Liver (tissue), 9 donors: ENCODE measurements around the gene PPL. TPM values are rescaled to one million over a fixed set of nuclear protein-coding genes. Genes with fewer than 3 reads are reported as not detected.

Experiments
- DNase-seq: peaks from one replicate; pipeline ENCODE4 v3.0.0-alpha.2; 2017; ENCODE audit warnings: low spot score
- H3K27ac ChIP-seq, 2 donors: one replicate each; pipeline ENCODE4 v1.7.0; 2013; ENCODE audit warnings: inconsistent platforms in 2 of 2, low read length in 2 of 2, control low read depth in 1 of 2, low read depth in 1 of 2, mild to moderate bottlenecking in 1 of 2
- H3K27me3 ChIP-seq, 4 donors: one replicate each; pipeline versions ENCODE4 v1.6.1 to v1.7.0; 2013; ENCODE audit warnings: low read length in 3 of 4, inconsistent platforms in 1 of 4, mild to moderate bottlenecking in 1 of 4, moderate library complexity in 1 of 4; ENCODE audit not compliant: control insufficient read depth in 4 of 4, insufficient read depth in 4 of 4
- H3K36me3 ChIP-seq, 4 donors: one replicate each; pipeline versions ENCODE4 v1.6.1 to v1.7.0; 2013; ENCODE audit warnings: low read length in 3 of 4, mild to moderate bottlenecking in 3 of 4, low read depth in 1 of 4, moderate library complexity in 1 of 4; ENCODE audit not compliant: control insufficient read depth in 4 of 4, insufficient read depth in 3 of 4
- H3K4me1 ChIP-seq, 4 donors: one replicate each; pipeline versions ENCODE4 v1.6.1 to v1.7.0; 2013; ENCODE audit warnings: low read length in 3 of 4, mild to moderate bottlenecking in 3 of 4, moderate library complexity in 1 of 4; ENCODE audit not compliant: control insufficient read depth in 4 of 4, insufficient read depth in 4 of 4
- H3K4me3 ChIP-seq, 3 donors: one replicate each; pipeline versions ENCODE4 v1.6.1 to v1.7.0; 2013; ENCODE audit warnings: low read length in 3 of 3, control low read depth in 1 of 3, low read depth in 1 of 3, mild to moderate bottlenecking in 1 of 3
- H3K9ac ChIP-seq, 2 donors: one replicate each; pipeline ENCODE4 v1.7.0; 2013; ENCODE audit warnings: low read length in 2 of 2, mild to moderate bottlenecking in 2 of 2, moderate library complexity in 2 of 2, control low read depth in 1 of 2, low read depth in 1 of 2
- H3K9me3 ChIP-seq, 4 donors: one replicate each; pipeline versions ENCODE4 v1.6.1 to v1.7.0; 2013; ENCODE audit warnings: low read length in 3 of 4; ENCODE audit not compliant: control insufficient read depth in 4 of 4
- ATF3 ChIP-seq: IDR thresholded peaks from 2 replicates; pipeline ENCODE4 v1.6.1; 2016; ENCODE audit warnings: antibody characterized with exemption
- CTCF ChIP-seq: fragments of 150-350 bp; IDR thresholded peaks from 2 replicates; pipeline ENCODE4 v1.5.1; 2017; ENCODE audit warnings: improper control_type of control experiment, low read depth, low read length; ENCODE audit not compliant: missing input control
- EGR1 ChIP-seq, 2 donors: IDR thresholded peaks; 2 replicates each; pipeline ENCODE4 v1.6.1; 2016 to 2018; ENCODE audit warnings: antibody characterized with exemption in 2 of 2, low read depth in 2 of 2
- FOXA1 ChIP-seq: IDR thresholded peaks from 2 replicates; pipeline ENCODE4 v1.6.1; 2016; ENCODE audit warnings: antibody characterized with exemption
- FOXA2 ChIP-seq: IDR thresholded peaks from 2 replicates; pipeline ENCODE4 v1.6.1; 2016; ENCODE audit warnings: antibody characterized with exemption
- GABPA ChIP-seq, 2 donors: IDR thresholded peaks in 1 of 2; conservative IDR thresholded peaks in 1 of 2; 2 replicates each; pipeline ENCODE4 v1.6.1; 2016; ENCODE audit warnings: antibody characterized with exemption in 2 of 2, mild to moderate bottlenecking in 1 of 2, moderate library complexity in 1 of 2
- HNF4A ChIP-seq, 2 donors: conservative IDR thresholded peaks; 2 replicates each; pipeline ENCODE4 v1.6.1; 2016; ENCODE audit warnings: antibody characterized with exemption in 2 of 2, mild to moderate bottlenecking in 2 of 2
- HNF4G ChIP-seq: IDR thresholded peaks from 2 replicates; pipeline ENCODE4 v1.6.1; 2016; ENCODE audit warnings: antibody characterized with exemption
- JUND ChIP-seq, 2 donors: IDR thresholded peaks; 2 replicates each; pipeline ENCODE4 v1.6.1; 2016; ENCODE audit warnings: antibody characterized with exemption in 2 of 2
- MAX ChIP-seq: IDR thresholded peaks from 2 replicates; pipeline ENCODE4 v1.6.1; 2016; ENCODE audit warnings: antibody characterized with exemption
- NR2F2 ChIP-seq: IDR thresholded peaks from 2 replicates; pipeline ENCODE4 v1.6.1; 2016; ENCODE audit warnings: antibody characterized with exemption
- RAD21 ChIP-seq, 2 donors: IDR thresholded peaks; 2 replicates each; pipeline ENCODE4 v1.6.1; 2016; ENCODE audit warnings: antibody characterized with exemption in 2 of 2, mild to moderate bottlenecking in 2 of 2
- REST ChIP-seq: IDR thresholded peaks from 2 replicates; pipeline ENCODE4 v1.6.1; 2016; ENCODE audit warnings: antibody characterized with exemption, mild to moderate bottlenecking
- RXRA ChIP-seq, 2 donors: IDR thresholded peaks; 2 replicates each; pipeline ENCODE4 v1.6.1; 2017 to 2018; ENCODE audit warnings: antibody characterized with exemption in 2 of 2, mild to moderate bottlenecking in 1 of 2
- SP1 ChIP-seq: IDR thresholded peaks from 2 replicates; pipeline ENCODE4 v1.6.1; 2018; ENCODE audit warnings: antibody characterized with exemption, mild to moderate bottlenecking
- TAF1 ChIP-seq: conservative IDR thresholded peaks from 2 replicates; pipeline ENCODE4 v1.6.1; 2016; ENCODE audit warnings: antibody characterized with exemption, mild to moderate bottlenecking
- YY1 ChIP-seq: IDR thresholded peaks from 2 replicates; pipeline ENCODE4 v1.6.1; 2016; ENCODE audit warnings: antibody characterized with exemption, mild to moderate bottlenecking
- ZBTB33 ChIP-seq: IDR thresholded peaks from 2 replicates; pipeline ENCODE4 v1.6.1; 2016; ENCODE audit warnings: antibody characterized with exemption
- WGBS: extraction: QIAGEN DNeasy Blood & Tissue Kit; methylation state at CpG from one replicate; pipeline ENCODE4 v1.1.7; 2013; 5-methylcytosine and 5-hydroxymethylcytosine counted together
- polyA plus RNA-seq, 2 donors: library from polyadenylated mRNA; stranded (reverse) in 1 of 2; unstranded in 1 of 2; fragments of 200-250 nt in 1 of 2; fragments of >200 nt in 1 of 2; fragmentation: Nextera tagmentation in 1 of 2; extraction: Ambion mirVana in 1 of 2; gene quantifications; one replicate each; pipeline versions ENCODE4 v1.2.1 to v1.2.3, GENCODE V29; 2013 to 2015
- total RNA-seq, 2 donors: library from RNA; depleted of rRNA; stranded (reverse); fragments of >200 nt; gene quantifications; one replicate each; pipeline ENCODE4 v1.2.3, GENCODE V29; 2014
- donor health status: healthy.
- donor health status: healthy.
- donor health status: healthy.
- donor health status: healthy.
- donor health status: healthy.

The PPL gene
- total and polyA plus RNA-seq, 4 donors: 2.1 to 26.0 (median 6.1) TPM

GRCh38 chr16:4982056-4982867 is 45.3 kb upstream of the PPL start:
- Histone ChIP-seq H3K4me1 (no peaks in the 10 kb centered on the region), H3K27ac (no peak overlapping the region), H3K9ac (no peak overlapping the region), H3K9me3 (peaks cover 0 to 7% (median 0%) of the 10 kb centered on the region in 4 donors), H3K4me3 (no peak overlapping the region), H3K36me3 (no peaks in the 10 kb centered on the region), H3K27me3 (no peaks in the 10 kb centered on the region)
- DNase-seq: no peak
- TF ChIP-seq YY1 (no peak), TAF1 (no peak)
- WGBS: 48% methylated on average over 20 of the region's 20 CpGs

- no peak overlapping the region for H3K4me3 ChIP-seq
- no peak overlapping the region for H3K9ac ChIP-seq
- no peak for DNase-seq
- 82% methylated on average over 7 of the region's 7 CpGs for WGBS
- H3K4me1 ChIP-seq: no peaks in the 10 kb centered on the region
- no peak overlapping the region for H3K27ac ChIP-seq
- peaks cover 0 to 7% (median 0%) of the 10 kb centered on the region in 4 donors for H3K9me3 ChIP-seq
- no peaks in the 10 kb centered on the region for H3K36me3 ChIP-seq
- H3K27me3 ChIP-seq: no peaks in the 10 kb centered on the region
- TF ChIP-seq MAX (no peak), JUND (IDR thresholded peaks at IDR 0.05) (no peak), SP1 (no peak), FOXA2 (no peak)
Observed at GRCh38 chr16:4981473-4981872, 44.5 kb upstream of the PPL start.

- no peak for DNase-seq
- Histone ChIP-seq H3K9me3 (peaks cover 0 to 3% (median 0%) of the 10 kb centered on the region in 4 donors), H3K36me3 (no peaks in the 10 kb centered on the region), H3K27ac (no peak overlapping the region), H3K9ac (no peak overlapping the region), H3K4me3 (no peak overlapping the region), H3K27me3 (no peaks in the 10 kb centered on the region), H3K4me1 (no peaks in the 10 kb centered on the region)
- TF ChIP-seq CTCF: no peak
- no peak for TF ChIP-seq HNF4A (conservative IDR thresholded peaks at IDR 0.05)
- no peak for TF ChIP-seq RAD21 (IDR thresholded peaks at IDR 0.05)
- no peak for TF ChIP-seq REST
- no peak for TF ChIP-seq RXRA (IDR thresholded peaks at IDR 0.05)
- TF ChIP-seq MAX: no peak
- TF ChIP-seq YY1: no peak
- TF ChIP-seq SP1: no peak
- TF ChIP-seq FOXA2: no peak
- TF ChIP-seq JUND (IDR thresholded peaks at IDR 0.05): no peak
- no peak for TF ChIP-seq FOXA1
- TF ChIP-seq HNF4G: no peak
- TF ChIP-seq ZBTB33: no peak
- TF ChIP-seq TAF1: no peak
- TF ChIP-seq ATF3: no peak
- no peak for TF ChIP-seq EGR1 (IDR thresholded peaks at IDR 0.05; ENCODE audit: low read depth in 2 of 2)
- TF ChIP-seq NR2F2: no peak
- TF ChIP-seq GABPA (IDR thresholded peaks at IDR 0.05 in 1 of 2, conservative IDR thresholded peaks at IDR 0.05 in 1 of 2): no peak
- 71% methylated on average over 10 of the region's 10 CpGs for WGBS
Observed at GRCh38 chr16:4980691-4981090, 43.7 kb upstream of the PPL start.
